HPDE6-E6E7 (cell line): ENCODE measurements around the gene SLC37A4.
A peak's percentile ranks its signal among the peaks of the same experiment; 100 is the strongest.
"Not testable (repeated sequence)": the region's sequence is repeated elsewhere in the genome, so short reads cannot be mapped to it uniquely, and the experiment has no call there.

ENCODE experiments used
- DNase-seq: peaks from one replicate; pipeline ENCODE4 v3.0.0; 2011; ENCODE audit warnings: missing footprints; ENCODE audit errors: extremely low spot score

SLC37A4 gene

GRCh38 chr11:119017377-119017776 is 13.3 kb downstream of the SLC37A4 start:
- DNase-seq, result not testable (repeated sequence)

DNA sequence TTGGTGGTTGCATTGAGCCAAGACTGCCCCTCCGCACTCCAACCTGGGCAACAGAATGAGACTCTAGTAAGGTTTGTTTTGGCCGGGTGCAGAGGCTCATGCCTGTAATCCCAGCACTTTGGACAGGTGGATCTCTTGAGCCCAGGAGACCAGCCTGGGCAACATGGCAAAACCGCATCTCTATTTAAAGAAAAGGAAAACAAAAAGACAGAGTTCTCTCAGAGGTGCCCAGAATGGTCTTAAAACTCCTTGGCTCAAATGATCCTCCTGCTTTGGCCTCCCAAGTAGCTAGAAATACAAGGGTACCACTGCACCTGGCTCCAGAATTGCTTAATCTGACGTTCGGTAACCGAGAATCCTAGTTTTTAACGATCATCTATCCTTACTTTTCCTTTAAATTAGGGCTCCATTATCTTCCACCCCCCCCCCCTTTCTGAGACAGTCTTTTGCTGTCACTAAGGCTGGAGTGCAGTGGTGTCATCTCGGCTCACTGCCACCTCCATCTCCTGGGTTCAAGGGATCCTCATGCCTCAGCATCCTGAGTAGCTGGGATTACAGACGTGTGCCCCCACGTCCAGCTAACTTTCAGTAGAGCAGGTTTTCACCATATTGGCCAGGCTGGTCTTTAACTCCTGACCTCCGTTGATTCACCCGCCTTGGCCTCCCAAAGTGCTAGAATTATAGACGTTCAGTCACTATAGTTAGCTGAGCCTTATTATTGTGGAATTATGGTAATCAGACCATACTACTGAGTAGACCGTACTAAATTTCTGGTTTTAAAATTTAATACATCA is 14.3 kb downstream of the SLC37A4 start:
- DNase-seq, result no peak

DNA sequence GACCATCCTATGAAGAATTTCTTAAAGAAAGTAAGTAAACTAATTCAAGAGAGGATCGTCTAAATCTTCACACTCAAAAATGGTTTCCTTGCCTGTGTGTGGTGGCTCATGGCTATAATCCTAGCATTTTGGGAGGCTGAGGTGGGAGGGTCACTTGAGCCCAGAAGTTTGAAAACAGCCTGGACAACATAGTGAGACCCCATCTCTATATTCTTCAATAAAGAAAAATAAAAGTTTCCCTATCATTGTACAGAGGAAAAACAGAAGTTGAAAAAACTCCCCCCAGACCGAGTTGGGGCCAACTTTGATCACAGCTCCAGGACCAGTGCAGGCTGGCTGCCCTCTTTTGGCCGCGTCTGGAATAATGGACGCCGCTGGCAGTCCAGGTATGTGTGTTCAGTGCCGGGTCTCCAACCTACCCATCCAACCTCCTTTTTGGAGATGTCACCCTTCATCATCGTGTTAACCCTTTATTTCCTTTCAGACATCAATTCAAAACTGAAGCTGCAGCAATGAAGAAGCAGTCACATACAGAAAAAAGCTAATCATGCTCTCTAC is 15.5 kb downstream of the SLC37A4 start:
- no peak for DNase-seq

GRCh38 chr11:119014209-119014924 is 16.3 kb downstream of the SLC37A4 start:
- DNase-seq, result no peak

- no peak for DNase-seq
These were observed 18.0 kb downstream of the SLC37A4 start for GRCh38 chr11:119012629-119013170.

- no peak for DNase-seq
These were observed 19.1 kb downstream of the SLC37A4 start for GRCh38 chr11:119011476-119012053.

DNA sequence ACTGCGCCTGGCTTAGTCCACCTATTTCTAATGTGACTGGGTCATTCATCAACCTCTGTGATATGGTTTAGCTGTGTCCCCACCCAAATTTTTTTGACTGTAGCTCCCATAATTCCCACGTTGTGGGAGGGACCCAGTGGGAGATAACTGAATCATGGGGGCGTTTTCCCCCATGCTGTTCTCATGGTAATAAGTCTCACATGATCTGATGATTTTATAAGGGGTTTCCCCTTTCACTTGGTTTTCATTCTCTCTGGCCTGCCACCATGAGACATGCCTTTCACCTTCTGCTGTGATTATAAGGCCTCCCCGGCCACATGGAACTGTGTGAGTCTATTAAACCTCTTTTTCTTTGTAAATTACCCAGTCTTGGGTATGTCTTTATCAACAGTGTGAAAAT is 24.0 kb downstream of the SLC37A4 start:
- no peak for DNase-seq

GRCh38 chr11:119000906-119001305 is 29.8 kb downstream of the SLC37A4 start:
- no peak for DNase-seq

DNA sequence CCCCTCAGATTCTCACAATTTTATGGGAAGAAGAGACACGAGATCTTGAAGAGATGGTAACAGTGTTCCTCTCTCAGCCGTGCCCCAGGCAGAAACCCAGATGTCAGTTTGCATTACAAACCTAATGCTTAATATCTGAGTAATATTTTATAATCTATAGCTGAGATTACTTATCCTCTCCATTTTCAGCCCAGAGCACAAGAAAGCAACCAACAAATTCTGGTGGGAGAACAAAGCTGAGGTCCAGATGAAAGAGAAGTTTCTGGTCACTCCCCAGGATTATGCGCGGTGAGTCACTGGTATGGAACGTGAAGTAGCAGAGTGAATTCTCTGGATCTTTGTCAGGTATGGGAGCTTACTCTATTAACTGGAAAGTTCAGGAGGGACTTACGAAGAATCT is 31.9 kb downstream of the SLC37A4 start:
- DNase-seq, result peak; percentile 60

GRCh38 chr11:118998388-118998717 is 32.3 kb downstream of the SLC37A4 start:
- no peak for DNase-seq

GRCh38 chr11:118997627-118998387 is 32.9 kb downstream of the SLC37A4 start, which contains the start of gene CENATAC:
Gene CENATAC (plus strand): TSS chr11:118998138. CDS start chr11:118998198, 60 bp downstream.
- peak; percentile 97 for DNase-seq

DNA sequence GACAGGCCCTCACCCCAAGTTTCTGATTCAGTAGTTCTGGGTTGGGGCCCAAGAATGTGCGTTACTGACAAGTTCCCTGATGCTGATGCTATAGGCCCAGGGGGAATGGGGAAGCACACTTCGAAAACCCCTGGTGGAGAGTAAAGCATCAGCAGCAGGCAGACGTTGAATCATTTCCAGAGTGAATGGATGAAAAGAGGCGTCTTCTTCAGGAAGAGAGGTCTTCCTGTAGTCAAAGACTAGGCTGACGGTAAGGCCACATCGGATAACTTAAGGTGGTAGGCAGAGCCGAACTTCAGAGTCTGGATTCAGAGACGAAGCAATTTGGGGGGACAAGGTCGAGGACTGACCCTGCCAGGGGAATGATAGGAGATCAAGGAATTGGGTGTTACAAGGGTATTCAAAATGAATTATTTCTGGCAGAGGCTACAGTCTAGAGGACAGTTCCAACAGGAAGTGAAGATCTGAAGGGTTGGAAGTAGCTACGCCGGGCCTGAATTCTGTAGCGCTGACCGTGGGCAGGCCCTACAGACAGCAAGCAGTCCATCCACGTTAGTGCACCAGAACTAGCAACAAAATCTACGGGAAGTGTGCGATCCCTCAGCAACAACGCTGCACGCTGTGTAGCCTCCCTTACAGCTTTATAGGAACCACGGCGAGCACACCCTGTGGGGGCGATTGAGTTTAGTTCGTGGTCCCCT is 33.6 kb downstream of the SLC37A4 start:
- no peak for DNase-seq

- not testable (repeated sequence) for DNase-seq
These were observed 39.1 kb downstream of the SLC37A4 start for GRCh38 chr11:118991486-118992038.

- DNase-seq, result peak; percentile 63
These were observed 42.4 kb downstream of the SLC37A4 start for GRCh38 chr11:118988280-118988679.

GRCh38 chr11:118984825-118985224 is 45.9 kb downstream of the SLC37A4 start:
- DNase-seq, result no peak

- DNase-seq, result not testable (repeated sequence)
These were observed 46.3 kb downstream of the SLC37A4 start for GRCh38 chr11:118984337-118984736.

DNA sequence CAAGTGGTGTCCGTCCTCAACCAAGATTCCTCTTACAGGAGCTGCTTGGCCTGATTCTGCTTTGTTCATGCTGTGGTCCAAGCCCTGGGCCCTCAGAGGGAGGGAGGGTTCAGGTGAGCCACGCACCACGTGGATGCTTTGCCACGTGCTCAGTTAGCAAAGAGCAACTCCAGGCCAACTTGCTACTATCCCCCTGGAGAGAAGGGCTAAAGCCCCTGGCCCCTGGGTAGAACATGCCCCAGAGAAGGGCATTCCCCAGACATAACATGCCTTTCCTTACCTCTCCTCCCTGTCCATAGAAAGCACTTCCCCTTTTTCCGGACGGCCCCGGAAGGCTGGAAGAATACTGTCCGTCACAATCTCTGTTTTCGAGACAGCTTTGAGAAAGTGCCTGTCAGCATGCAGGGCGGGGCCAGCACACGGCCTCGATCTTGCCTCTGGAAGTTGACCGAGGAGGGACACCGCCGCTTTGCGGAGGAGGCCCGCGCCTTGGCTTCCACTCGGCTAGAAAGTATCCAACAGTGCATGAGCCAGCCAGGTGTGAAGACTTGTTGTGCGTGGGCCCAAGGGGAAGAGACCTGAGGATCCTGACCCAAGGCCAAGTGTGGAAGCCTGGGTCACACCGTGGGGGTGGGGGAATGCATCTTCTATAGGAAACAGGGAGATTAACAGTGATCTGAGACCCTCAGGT is 50.3 kb downstream of the SLC37A4 start:
- no peak for DNase-seq

GRCh38 chr11:118979434-118979833 is 51.2 kb downstream of the SLC37A4 start:
- no peak for DNase-seq

GRCh38 chr11:118975771-118976709 is 54.6 kb downstream of the SLC37A4 start:
- no peak for DNase-seq
